HT-29 (cell line): ENCODE measurements around the gene CDH23. TPM values are rescaled to one million over a fixed set of nuclear protein-coding genes. Genes with fewer than 3 reads are reported as not detected.

Source experiments
- DNase-seq: peaks from one replicate; pipeline ENCODE4 v3.0.0-alpha.2; 2015; ENCODE audit warnings: low spot score
- total RNA-seq: library from RNA; depleted of rRNA; stranded (reverse); fragments of >200 nt; shearing (Covaris generic); gene quantifications from 2 replicates; pipeline ENCODE4 v1.2.3, GENCODE V29; 2014

The CDH23 gene
- total RNA-seq, 1 experiment from 2014 or later, result 0.05 TPM

- DNase-seq, result no peak
Measured at GRCh38 chr10:71812913-71813590, 416.3 kb downstream of the CDH23 start.

GRCh38 chr10:71814922-71815411, 418.2 kb downstream of the CDH23 start:
- no peak for DNase-seq

- no peak for DNase-seq
Measured at GRCh38 chr10:71815515-71816130, 418.9 kb downstream of the CDH23 start.

- DNase-seq, result no peak
Measured at GRCh38 chr10:71816421-71816851, 419.7 kb downstream of the CDH23 start.

GRCh38 chr10:71816936-71817618, 420.4 kb downstream of the CDH23 start:
- DNase-seq, result no peak

- DNase-seq, result no peak
Measured at GRCh38 chr10:71817831-71818655, 421.3 kb downstream of the CDH23 start.

- DNase-seq, result no peak
Measured at GRCh38 chr10:71818674-71819260, 422.0 kb downstream of the CDH23 start.

GRCh38 chr10:71819441-71819861, 422.7 kb downstream of the CDH23 start:
- no peak for DNase-seq

- no peak for DNase-seq
Measured at GRCh38 chr10:71819985-71820384, 423.3 kb downstream of the CDH23 start.

- no peak for DNase-seq
Measured at GRCh38 chr10:71820966-71821365, 424.2 kb downstream of the CDH23 start.

- DNase-seq, result no peak
Measured at GRCh38 chr10:71821909-71822763, 425.4 kb downstream of the CDH23 start.

- no peak for DNase-seq
Measured at GRCh38 chr10:71823356-71823755, 426.6 kb downstream of the CDH23 start.

GRCh38 chr10:71824333-71824732, 427.6 kb downstream of the CDH23 start:
- no peak for DNase-seq

- no peak for DNase-seq
Measured at GRCh38 chr10:71825217-71825616, 428.5 kb downstream of the CDH23 start.

GRCh38 chr10:71827852-71828251, 431.1 kb downstream of the CDH23 start:
- no peak for DNase-seq

GRCh38 chr10:71828702-71829101, 432.0 kb downstream of the CDH23 start:
- no peak for DNase-seq

- DNase-seq, result no peak
Measured at GRCh38 chr10:71829171-71829570, 432.5 kb downstream of the CDH23 start.

GRCh38 chr10:71829896-71830295, 433.2 kb downstream of the CDH23 start:
- DNase-seq, result no peak

GRCh38 chr10:71830726-71831125, 434.0 kb downstream of the CDH23 start:
- no peak for DNase-seq
